NCI-H1092 treated with DMSO at 0.1 percent for 48 hours (cell line): ENCODE measurements around the gene THY1.
"Not testable (repeated sequence)": the region's sequence is repeated elsewhere in the genome, so short reads cannot be mapped to it uniquely, and the experiment has no call there.

ENCODE experiments used
- DNase-seq: peaks from one replicate; lab custom pipeline; 2025; lab: John Stamatoyannopoulos, UW

THY1 gene

GRCh38 chr11:119417726-119418540 is 5.0 kb downstream of the THY1 start:
- no peak for DNase-seq

- DNase-seq = no peak
Observed at GRCh38 chr11:119416606-119417580, 6.1 kb downstream of the THY1 start.

GRCh38 chr11:119415966-119416365 is 7.0 kb downstream of the THY1 start:
- DNase-seq = no peak

- DNase-seq = no peak
Observed at GRCh38 chr11:119415517-119415916, 7.5 kb downstream of the THY1 start.

GRCh38 chr11:119414734-119415133 is 8.2 kb downstream of the THY1 start:
- no peak for DNase-seq

GRCh38 chr11:119414321-119414720 is 8.7 kb downstream of the THY1 start:
- DNase-seq = no peak

- DNase-seq = no peak
Observed at GRCh38 chr11:119412072-119412471, 10.9 kb downstream of the THY1 start.

GRCh38 chr11:119410501-119410900 is 12.5 kb downstream of the THY1 start:
- no peak for DNase-seq

- DNase-seq = no peak
Observed at GRCh38 chr11:119409731-119410130, 13.2 kb downstream of the THY1 start.

GRCh38 chr11:119406005-119406404 is 17.0 kb downstream of the THY1 start:
- DNase-seq = no peak

GRCh38 chr11:119405448-119405847 is 17.5 kb downstream of the THY1 start:
- DNase-seq = not testable (repeated sequence)

- DNase-seq = no peak
Observed at GRCh38 chr11:119404872-119405271, 18.1 kb downstream of the THY1 start.

GRCh38 chr11:119403021-119403420 is 20.0 kb downstream of the THY1 start:
- DNase-seq = no peak

GRCh38 chr11:119402470-119402869 is 20.5 kb downstream of the THY1 start:
- no peak for DNase-seq

- DNase-seq = no peak
Observed at GRCh38 chr11:119400860-119401259, 22.1 kb downstream of the THY1 start.

GRCh38 chr11:119397740-119398139 is 25.2 kb downstream of the THY1 start:
- no peak for DNase-seq

GRCh38 chr11:119396835-119397234 is 26.1 kb downstream of the THY1 start:
- no peak for DNase-seq

GRCh38 chr11:119391275-119391674 is 31.7 kb downstream of the THY1 start:
- DNase-seq = no peak

GRCh38 chr11:119389611-119390254 is 33.2 kb downstream of the THY1 start:
- no peak for DNase-seq

- no peak for DNase-seq
Observed at GRCh38 chr11:119388103-119388502, 34.9 kb downstream of the THY1 start.

GRCh38 chr11:119384332-119384731 is 38.6 kb downstream of the THY1 start:
- no peak for DNase-seq

- not testable (repeated sequence) for DNase-seq
Observed at GRCh38 chr11:119382513-119382912, 40.5 kb downstream of the THY1 start.
